HG02840 (cell line): ENCODE data around the gene SPACA4.

Experiments used
- ATAC-seq: cut with Tn5 transposase; IDR thresholded peaks from one replicate; pipeline ENCODE4 v1.9.1; 2021; ENCODE audit warnings: mild to moderate bottlenecking, moderate library complexity, moderate number of reproducible peaks; ENCODE audit not compliant: unreplicated experiment, low FRiP score

Gene SPACA4

DNA sequence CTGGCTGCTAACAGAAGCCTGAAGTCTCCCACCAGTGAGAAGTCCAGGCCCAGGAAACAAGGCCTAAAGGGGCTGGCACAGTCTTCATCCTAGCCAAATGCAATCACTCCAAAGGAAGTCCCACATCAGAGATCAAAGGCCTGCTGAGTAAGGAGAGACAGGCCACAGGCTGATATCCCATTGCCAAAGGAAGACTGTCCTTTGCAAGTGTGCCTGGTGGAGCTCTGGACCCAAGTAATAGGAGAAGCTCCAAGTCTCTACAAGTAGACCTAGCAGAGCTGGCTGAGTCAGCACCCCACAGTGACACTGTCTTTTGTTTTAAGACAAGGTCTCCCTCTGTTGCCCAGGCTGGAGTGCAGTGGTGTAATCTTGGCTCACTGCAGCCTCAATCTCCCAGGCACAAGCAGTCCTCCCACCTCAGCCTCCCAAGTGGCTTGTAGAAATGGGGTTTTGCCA, 26.2 kb downstream of the SPACA4 start:
- ATAC-seq: no peak

DNA sequence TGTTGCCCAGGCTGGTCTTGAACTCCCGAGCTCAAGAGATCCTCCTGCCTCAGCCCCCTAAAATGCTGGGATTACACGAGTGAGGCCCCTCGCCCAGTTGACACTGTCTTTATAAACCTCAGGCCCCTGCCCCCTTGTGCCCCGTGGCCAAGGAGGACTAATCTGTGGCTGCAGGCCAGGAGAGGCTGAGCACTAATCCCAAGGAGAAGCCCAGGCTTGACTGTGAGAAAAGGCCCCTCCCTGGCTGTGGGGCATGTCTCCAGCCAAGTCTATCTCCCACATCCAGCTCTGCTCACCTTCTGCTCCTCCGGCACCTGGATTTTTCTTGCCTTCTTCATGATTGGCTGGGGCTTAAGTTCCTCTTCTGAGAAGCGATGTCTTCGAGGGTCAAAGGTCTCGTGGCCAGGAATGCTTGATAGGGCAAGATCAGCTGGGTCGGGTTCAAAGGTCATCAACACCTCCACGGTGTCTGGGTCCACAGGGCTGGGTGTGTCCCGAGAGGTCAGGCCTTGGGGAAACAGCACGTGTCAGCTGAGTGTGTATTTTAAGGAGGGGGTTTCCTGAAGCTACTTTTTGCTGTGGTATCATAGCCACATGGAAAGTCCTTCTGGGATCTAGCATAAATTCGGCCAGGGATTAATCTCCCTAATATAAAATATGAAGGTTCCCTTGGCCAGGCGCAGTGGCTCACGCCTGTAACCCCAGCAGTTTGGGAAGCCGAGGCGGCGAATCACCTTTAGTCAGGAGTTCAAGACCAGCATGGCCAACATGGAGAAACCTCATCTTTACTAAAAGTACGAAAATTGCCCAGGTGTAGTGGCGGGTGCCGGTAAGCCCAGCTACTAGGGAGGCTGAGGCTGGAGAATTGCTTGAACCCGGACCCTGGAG, 26.9 kb downstream of the SPACA4 start:
- ATAC-seq: no peak

GRCh38 chr19:48634036-48634342, 27.4 kb downstream of the SPACA4 start:
- no peak for ATAC-seq

DNA sequence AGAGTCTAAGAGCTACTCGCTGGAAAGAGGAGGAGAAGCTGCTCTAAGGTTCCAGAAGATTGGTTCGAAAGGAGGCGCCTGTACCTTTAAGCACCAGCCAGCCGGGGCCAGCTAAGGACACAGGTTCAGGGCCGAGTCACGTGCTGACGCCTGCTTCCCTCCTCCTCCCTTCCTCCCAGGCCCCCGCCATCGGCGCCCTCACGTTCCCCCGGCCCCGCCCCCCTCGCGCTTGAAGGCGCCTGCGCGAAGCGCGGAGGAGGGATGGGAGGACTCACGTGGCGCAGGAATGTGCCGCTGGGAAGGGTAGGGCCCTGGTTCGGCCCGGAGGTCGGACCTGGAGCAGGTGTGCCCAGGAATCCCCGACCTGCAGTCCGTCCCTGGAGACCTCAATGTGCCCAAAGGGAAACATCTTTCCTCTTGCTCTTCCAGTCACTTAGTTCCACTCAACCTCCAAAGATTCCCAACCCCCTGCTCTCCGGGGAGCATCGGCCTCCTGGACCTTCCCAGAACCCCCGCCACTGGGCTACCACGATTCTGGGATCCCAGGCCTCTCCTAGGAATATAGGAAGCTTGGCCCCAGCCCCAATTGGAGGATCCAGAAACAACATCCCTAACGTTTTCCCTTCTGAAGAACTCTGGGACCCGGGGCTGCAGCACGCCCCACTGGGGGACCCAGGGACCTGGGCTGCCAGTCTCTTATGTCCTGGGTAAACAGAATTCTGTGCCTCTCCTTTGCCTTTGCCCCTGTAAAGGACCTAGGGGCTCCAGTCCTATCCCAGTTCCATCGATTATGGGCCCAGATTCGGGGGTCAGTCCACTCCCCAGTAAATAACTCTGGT, 28.1 kb downstream of the SPACA4 start:
- peak; percentile 32 for ATAC-seq

DNA sequence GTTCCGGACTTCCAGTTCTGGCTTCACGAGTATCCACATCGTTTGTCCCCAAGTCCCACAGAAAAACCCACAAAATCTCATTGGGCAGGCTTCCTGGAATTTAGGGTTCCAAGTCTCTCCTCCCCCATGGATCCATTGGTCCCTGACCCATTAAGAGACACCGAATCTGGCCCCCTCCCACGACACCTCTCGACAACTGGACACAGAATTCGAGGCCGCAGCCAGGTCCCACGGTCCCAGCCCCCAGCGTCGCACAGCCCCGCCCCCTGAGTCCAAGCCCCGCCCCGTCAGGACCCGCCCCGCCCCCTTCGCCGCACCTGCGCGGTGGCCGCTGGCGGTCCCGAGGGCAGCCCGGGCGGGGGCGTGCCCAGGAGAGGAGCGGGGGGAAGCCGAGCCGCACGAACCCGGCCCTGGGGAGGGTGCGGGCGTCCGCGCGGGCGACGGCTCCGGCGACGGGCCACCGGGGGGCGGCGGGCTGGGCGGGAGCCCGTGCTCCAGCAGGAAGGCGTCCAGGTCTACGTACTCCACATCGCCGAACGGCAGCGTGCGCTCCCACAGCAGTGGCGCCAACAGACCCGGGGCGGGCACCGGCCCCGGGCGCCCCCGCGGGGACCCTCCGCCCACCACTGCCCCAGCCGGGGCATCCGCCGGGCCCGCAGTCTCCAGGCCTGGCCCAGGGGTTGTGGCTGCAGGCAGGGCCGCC, 28.9 kb downstream of the SPACA4 start:
- ATAC-seq: no peak

DNA sequence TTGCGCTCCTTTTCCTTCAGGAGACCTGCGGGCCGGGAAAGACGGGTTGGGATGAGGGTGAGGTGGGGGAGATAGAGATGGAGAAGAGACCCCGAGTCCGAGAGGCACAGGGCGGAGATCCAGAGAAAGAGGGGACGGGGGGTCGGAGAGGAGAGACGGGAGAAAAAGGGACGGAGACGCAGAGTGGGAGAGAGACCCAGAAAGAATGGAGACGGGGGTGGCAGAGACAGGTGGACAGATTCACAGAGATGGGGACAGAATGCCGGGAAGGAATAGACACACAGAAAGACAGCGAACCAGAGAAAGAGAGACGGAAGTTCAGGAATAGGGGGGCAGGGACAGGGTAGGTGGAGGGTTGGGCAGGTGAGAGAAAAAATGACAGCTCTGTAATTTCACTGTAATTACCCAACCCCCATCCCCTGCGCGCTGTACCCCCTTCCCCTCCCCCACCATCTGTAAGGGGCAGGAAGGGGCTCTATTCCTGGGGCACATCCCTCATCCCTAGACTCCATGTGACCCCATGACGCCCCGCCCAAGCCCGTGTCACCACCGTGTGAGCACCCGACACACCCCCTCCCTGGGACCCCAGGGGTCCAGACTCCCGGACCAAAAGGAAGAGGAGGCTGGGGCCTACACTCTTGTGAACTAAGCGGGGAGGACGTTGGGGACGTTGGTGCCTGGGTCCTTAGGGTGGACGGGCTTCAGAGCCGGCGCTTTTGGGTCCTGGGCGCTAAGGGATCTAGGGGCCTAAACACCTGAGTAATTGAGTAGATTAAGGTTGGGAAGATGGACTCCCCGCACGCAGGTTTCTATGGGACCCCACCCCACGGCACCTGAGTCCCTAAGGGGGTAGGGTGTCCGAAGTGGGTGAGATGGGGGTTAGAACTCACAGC, 29.7 kb downstream of the SPACA4 start:
- ATAC-seq: no peak

DNA sequence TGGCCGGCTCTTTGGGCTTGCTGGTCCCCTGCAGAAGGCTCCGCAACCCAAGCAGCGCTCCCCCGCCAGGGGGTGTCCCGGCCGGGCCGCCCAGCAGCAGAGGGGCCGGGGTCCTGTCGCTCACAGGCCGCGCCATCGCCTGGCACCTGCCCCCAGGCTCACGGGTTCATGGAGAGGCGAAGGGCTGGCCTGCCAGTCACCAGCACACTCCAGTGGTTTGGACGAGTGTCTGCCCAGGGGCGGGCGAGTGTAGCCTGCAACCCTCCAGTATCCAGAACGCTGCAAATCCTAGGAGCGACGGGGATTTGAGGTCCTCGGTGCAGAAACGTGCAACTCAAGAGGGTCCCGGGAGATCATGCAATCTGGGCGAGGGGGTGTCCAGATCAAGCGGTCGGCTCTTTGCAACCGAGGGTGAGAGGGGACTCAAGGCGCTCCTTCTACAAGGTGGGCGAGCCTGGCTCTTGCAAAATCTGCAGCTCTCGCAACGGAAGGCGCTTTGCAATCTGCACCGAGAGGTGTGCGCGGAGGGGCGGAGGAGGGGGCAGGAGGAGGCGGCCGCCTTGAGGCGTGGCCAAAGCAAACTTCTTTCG, 30.4 kb downstream of the SPACA4 start, which contains the start of gene DBP:
TSS of gene DBP (minus strand) at position 521 of the 590 bp plus-strand sequence. CDS start at position 136, 385 bp downstream.
- no peak for ATAC-seq

DNA sequence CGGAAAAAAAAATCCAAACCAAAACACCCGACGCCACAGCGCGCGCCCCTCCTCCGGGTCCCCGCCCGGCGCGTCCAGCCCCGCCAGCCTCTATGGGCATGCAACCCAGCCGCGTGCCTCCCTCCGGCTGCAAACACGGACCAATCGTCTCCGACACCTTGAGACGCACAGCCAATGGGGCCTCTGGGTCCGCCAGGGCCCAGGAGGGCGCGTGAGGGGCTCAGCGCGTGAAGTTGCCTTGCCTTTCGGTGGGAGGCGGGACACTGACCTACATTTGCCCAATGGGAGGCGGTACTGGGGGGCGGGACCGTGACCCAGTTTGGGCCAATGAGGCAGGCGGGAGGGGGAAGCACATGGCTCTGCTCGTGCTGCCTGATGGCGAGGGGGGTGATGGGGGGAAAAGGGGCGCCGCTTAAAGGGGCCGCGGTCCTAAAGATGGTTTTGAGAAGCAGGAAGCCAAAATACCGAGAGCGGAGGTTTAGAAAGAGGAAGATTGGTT, 31.0 kb downstream of the SPACA4 start:
- peak; percentile 66 for ATAC-seq

DNA sequence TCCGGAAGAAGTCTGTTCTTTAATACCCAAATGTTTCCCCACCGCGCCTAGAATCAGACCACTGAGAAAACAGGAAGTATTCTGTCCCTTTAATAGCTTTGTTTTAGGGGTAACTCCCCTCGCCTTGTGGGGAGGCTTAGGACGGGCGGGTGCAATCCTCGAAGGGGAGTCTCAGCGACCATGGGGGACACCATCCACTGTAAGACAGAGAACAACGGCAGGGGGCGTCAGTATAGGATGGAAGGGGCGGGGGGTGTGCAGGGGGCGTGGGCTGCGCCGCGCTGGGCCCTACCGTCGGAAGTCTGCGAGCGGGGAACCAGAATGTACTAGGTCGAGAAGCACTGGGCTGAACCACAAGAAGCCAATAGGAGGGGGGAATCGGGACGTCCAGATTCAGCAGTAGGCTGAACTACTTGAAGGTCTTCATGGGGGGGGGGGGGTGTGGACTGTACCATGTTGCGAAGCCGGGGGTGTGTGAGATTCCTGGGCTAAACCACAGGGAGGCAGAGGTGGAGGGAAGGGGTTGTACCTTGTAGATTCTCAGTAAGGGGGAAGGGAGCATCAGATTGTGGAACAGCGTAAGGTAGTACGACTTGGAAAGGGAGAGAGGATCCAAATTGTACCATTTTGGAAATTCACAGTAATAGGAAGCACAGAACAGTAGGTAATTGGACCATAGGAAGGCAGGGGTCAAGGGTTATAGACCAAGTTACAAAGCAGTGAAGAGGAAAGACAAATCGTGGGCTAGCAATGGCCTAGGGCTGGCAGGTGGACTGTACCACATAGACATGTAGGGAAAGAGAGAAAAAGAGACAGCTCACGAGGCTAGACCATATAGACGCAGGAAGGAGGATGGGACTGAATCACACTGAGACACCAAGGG, 31.6 kb downstream of the SPACA4 start:
- peak; percentile 6 for ATAC-seq

DNA sequence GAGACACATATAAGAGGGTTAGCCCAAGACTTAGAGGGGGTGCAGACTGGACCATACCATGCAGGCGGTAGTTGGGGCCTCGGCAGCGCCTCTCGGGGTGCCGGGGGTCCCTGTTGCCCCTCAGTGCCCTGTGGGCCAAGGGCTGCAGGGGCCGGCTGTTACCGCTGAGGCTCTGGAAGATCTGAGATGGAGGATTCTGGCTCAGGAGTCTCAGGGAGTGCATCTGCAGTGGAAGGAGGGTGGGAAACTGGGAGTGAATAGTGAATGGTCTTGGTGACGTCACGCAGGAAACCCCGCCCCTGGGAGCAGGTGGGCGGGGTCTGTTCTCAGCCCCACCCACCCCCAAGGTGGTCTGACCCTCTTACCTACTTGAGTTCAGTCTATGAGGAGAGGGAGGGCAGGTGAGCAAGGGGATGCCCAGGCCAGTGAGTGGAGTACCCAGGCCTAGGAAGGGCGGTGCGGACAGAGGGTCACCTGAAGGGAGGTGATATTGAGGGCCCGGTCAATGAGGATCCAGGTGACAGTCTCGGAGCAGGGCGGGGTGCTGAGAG, 32.4 kb downstream of the SPACA4 start:
- ATAC-seq: no peak

DNA sequence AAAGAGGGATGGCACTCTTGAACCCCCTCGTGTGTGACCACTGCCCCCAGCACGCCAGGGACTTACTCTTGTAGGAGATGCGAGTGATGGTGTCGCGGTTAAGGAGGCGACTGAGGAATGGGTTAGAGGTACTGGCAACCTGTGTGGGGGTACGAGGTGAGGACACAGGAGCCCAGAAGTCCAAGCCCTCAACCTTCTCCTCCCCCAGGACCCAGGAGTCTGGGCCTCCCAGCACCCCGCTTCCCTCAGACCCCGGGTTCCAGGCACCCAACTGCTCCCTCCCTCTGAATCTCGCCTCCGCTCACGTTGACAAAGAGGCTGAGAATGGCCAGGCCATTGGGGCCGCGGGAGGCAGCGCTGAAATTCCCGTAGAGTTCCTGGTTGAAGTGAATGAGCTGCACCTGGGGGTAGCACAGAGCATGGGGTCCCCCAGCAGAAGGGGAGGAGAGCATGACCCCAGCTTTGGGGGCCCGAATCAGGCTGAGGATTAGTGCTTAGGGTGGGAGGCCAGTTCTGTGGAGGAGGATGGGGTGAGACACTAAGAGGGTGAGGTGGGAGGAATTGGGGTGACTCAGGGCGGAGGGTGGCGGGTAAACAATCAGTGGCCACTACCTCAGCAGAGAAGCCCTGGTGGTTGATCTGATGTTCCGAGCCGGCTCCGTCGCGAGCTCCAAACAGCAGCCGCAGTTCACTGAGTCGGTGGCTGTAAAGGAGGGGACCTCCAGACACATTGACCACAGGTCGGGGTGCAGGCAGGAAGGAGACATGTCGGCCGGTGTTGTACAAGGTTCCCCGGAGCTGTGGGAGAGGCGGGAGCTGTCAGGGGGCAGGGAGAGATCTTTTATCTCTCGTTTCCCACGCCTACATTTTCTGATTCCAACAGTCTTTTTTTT, 33.2 kb downstream of the SPACA4 start:
- ATAC-seq: no peak

DNA sequence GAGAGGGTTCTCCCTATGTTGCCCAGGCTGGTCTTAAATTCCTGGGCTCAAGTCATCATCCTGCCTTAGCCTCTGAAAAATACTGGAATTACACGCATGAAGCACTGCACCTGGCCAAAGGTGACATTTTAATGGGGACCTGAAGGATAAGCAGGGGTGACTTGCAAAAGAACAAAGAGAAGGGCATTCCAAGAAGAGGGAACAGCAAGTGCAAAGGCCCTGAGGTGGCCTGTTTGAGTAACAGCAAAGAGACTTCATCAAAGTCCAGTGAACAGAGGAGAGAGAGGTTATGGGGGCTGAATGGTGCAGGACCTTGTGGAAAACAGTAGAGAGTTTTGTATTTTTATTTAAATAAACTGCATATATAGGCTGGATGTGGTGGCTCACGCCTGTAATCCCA, 35.3 kb downstream of the SPACA4 start:
- ATAC-seq: no peak

GRCh38 chr19:48642862-48643261, 36.3 kb downstream of the SPACA4 start:
- no peak for ATAC-seq

GRCh38 chr19:48644355-48644754, 37.8 kb downstream of the SPACA4 start:
- no peak for ATAC-seq

DNA sequence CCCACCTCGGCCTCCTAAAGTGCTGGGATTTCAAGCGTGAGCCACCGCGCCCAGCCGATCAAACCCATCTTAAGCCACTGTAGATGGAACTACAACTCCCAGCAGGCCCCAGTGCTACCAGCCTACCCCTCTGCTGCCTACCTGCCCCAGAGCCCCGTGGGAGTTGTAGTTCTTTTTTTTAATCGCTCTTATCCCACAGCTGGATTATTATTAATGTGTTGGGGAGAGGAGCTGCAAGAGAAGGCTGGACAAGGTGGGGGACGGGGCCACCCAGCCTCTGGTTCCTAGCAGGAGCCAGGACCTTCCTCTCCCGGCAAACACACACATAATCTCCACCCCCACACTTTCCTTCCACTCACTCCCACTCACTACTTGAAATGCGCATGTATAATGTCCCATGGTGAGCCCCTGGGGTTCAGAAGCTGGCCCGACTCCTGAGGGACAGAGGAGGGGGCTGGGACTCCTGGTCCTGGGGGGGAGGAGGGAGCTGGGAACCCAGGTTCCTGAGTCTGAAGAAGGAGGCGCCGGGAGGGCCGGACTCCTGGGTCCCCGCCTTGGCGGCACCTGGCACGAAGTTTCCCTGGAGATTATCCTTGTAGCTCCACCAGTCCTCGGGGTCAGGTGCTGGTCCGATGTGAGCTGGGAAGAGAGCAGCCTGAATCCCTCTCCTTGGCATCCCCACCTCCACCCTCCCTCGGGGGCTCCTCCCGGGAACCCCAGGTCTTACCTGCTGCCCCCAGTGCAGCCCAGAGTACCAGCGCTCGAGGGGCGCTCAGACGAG, 38.5 kb downstream of the SPACA4 start:
- no peak for ATAC-seq

DNA sequence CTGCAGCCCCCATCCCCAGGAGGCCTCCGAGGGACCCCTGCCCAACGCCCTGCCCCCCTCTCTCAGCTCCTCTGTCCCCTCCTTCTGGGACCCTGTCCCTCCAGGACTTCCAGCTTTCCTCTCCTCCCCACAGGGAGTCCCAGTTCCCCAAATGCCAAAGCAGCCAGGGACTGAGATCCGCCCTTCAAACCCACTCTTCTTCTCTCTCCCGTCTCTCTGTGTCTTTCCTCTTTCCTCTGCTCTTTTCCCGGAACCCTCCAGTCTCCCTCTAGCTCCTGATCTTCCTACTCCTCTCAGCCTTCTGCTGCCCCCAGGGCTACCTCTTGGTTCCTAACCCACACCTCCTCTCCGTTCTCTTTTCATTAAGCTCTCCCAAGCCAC, 39.1 kb downstream of the SPACA4 start:
- ATAC-seq: no peak
